SK-N-SH (cell line): ENCODE data around the gene RBL2.

Experiments
- TCF12 ChIP-seq: IDR thresholded peaks from 2 replicates; pipeline ENCODE4 v1.4.0; 2012
- TF ChIP-seq, protein P1 (sequence below): fragments of 150-350 bp; IDR thresholded peaks from 2 replicates; pipeline ENCODE4 v1.6.1; 2017; ENCODE audit warnings: antibody characterized with exemption, low read length, low read depth, borderline replicate concordance
- TF ChIP-seq, protein P2 (sequence below): fragments of 200-600 bp; sonication (generic); IDR thresholded peaks from 2 replicates; pipeline ENCODE4 v1.6.1; 2017; ENCODE audit warnings: antibody characterized with exemption, mild to moderate bottlenecking, moderate library complexity
- TF ChIP-seq, protein P3 (sequence below): fragments of 150-350 bp; IDR thresholded peaks from 2 replicates; pipeline ENCODE4 v1.6.1; 2016; ENCODE audit warnings: mild to moderate bottlenecking, low read depth, low read length
- TF ChIP-seq, protein P4 (sequence below): IDR thresholded peaks from 2 replicates; pipeline ENCODE4 v1.4.0; 2012; ENCODE audit warnings: low read depth

DNA sequence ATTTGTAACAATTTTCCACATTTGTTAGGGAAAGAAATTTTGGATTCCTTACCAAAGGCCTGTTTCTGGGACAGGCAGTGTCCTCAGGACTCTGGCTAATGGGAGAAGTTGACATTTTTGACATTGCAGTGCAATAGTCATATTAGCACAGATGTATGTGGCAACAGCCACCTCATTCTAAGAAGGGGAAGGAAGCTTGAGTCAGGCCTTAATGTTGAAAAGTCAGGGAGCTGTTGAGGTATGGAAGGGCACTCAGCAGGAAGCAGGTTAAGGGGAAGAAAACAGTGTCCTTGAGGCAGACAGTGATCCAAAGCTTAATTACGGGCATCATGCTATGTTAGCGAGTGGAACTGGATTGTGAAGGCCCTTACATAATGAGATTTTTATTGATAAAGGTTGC is 47.9 kb downstream of the RBL2 start:
- TF ChIP-seq, protein P1, sequence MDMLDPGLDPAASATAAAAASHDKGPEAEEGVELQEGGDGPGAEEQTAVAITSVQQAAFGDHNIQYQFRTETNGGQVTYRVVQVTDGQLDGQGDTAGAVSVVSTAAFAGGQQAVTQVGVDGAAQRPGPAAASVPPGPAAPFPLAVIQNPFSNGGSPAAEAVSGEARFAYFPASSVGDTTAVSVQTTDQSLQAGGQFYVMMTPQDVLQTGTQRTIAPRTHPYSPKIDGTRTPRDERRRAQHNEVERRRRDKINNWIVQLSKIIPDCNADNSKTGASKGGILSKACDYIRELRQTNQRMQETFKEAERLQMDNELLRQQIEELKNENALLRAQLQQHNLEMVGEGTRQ, result no peak
- TF ChIP-seq, protein P2, sequence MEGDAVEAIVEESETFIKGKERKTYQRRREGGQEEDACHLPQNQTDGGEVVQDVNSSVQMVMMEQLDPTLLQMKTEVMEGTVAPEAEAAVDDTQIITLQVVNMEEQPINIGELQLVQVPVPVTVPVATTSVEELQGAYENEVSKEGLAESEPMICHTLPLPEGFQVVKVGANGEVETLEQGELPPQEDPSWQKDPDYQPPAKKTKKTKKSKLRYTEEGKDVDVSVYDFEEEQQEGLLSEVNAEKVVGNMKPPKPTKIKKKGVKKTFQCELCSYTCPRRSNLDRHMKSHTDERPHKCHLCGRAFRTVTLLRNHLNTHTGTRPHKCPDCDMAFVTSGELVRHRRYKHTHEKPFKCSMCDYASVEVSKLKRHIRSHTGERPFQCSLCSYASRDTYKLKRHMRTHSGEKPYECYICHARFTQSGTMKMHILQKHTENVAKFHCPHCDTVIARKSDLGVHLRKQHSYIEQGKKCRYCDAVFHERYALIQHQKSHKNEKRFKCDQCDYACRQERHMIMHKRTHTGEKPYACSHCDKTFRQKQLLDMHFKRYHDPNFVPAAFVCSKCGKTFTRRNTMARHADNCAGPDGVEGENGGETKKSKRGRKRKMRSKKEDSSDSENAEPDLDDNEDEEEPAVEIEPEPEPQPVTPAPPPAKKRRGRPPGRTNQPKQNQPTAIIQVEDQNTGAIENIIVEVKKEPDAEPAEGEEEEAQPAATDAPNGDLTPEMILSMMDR, result no peak
- TF ChIP-seq, protein P3, sequence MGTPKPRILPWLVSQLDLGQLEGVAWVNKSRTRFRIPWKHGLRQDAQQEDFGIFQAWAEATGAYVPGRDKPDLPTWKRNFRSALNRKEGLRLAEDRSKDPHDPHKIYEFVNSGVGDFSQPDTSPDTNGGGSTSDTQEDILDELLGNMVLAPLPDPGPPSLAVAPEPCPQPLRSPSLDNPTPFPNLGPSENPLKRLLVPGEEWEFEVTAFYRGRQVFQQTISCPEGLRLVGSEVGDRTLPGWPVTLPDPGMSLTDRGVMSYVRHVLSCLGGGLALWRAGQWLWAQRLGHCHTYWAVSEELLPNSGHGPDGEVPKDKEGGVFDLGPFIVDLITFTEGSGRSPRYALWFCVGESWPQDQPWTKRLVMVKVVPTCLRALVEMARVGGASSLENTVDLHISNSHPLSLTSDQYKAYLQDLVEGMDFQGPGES, result no peak
- TF ChIP-seq TCF12, result no peak
- TF ChIP-seq, protein P4, sequence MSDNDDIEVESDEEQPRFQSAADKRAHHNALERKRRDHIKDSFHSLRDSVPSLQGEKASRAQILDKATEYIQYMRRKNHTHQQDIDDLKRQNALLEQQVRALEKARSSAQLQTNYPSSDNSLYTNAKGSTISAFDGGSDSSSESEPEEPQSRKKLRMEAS, result no peak
